HCT116 (cell line): Measurements from ENCODE around the gene RAB31.

ENCODE experiments used
- CBX3 ChIP-seq: IDR thresholded peaks from 2 replicates; pipeline ENCODE4 v1.6.1; 2012; ENCODE audit warnings: low read depth
- ELF1 ChIP-seq: IDR thresholded peaks from 2 replicates; pipeline ENCODE4 v1.6.1; 2012; ENCODE audit warnings: low read depth, borderline replicate concordance
- EZH2 ChIP-seq: fragments of 200-600 bp; sonication (generic); IDR thresholded peaks from 2 replicates; pipeline ENCODE4 v1.6.1; 2017; ENCODE audit warnings: antibody characterized with exemption, mixed run types
- FOSL1 ChIP-seq: IDR thresholded peaks from 2 replicates; pipeline ENCODE4 v1.6.1; 2012; ENCODE audit warnings: low read depth
- JUND ChIP-seq: IDR thresholded peaks from 2 replicates; pipeline ENCODE4 v1.6.1; 2012
- POLR2A ChIP-seq: IDR thresholded peaks from 2 replicates; pipeline ENCODE4 v1.7.0; 2011; ENCODE audit warnings: borderline replicate concordance; ENCODE audit not compliant: insufficient read depth, insufficient read length; ENCODE audit errors: extremely low read depth
- POLR2AphosphoS5 ChIP-seq: IDR thresholded peaks from 2 replicates; pipeline ENCODE4 v1.6.1; 2011; ENCODE audit warnings: mild to moderate bottlenecking, low read depth, low read length, moderate library complexity
- RAD21 ChIP-seq: IDR thresholded peaks from 2 replicates; pipeline ENCODE4 v1.6.1; 2012; ENCODE audit warnings: low read depth, mild to moderate bottlenecking
- TF ChIP-seq, protein P1 (sequence below), 3 experiments: fragments of 200-600 bp in 1 of 3; sonication (generic) in 1 of 3; IDR thresholded peaks in 2 of 3; conservative IDR thresholded peaks in 1 of 3; 2 replicates each; pipeline ENCODE4 v1.5.1; 2012 to 2017; ENCODE audit warnings: low read depth in 2 of 3, low read length in 2 of 3, antibody characterized with exemption in 1 of 3, borderline replicate concordance in 1 of 3, control low read depth in 1 of 3, mild to moderate bottlenecking in 1 of 3, mixed read lengths in 1 of 3, mixed run types in 1 of 3, moderate library complexity in 1 of 3; ENCODE audit not compliant: insufficient read depth in 1 of 3
- TF ChIP-seq, protein P2 (sequence below): IDR thresholded peaks from 2 replicates; pipeline ENCODE4 v1.6.1; 2012
- TF ChIP-seq, protein P3 (sequence below): IDR thresholded peaks from 2 replicates; pipeline ENCODE4 v1.6.1; 2012; ENCODE audit warnings: low read depth
- TF ChIP-seq, protein P4 (sequence below): IDR thresholded peaks from 2 replicates; pipeline ENCODE4 v1.6.1; 2012

DNA sequence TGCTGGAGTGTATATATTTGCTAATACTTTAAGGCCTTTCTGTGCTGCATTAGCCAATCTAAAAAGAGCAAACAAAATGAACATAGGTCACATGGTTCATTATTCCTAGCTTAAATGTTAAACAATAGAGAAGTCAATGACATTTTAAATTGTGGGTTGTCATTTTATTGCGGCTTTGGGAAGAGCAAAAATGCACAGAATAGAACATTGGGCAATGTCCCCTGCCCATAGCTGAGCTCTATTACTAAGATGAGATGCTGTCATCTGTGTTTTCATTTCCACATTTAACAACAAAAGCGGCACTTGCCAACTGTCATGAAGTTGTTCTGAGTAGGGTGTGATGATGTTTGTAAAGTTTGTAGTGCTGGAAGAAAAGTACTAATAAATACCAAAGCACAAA is 202.6 kb downstream of the RAB31 start:
- TF ChIP-seq POLR2AphosphoS5 = no peak
- TF ChIP-seq, protein P1, sequence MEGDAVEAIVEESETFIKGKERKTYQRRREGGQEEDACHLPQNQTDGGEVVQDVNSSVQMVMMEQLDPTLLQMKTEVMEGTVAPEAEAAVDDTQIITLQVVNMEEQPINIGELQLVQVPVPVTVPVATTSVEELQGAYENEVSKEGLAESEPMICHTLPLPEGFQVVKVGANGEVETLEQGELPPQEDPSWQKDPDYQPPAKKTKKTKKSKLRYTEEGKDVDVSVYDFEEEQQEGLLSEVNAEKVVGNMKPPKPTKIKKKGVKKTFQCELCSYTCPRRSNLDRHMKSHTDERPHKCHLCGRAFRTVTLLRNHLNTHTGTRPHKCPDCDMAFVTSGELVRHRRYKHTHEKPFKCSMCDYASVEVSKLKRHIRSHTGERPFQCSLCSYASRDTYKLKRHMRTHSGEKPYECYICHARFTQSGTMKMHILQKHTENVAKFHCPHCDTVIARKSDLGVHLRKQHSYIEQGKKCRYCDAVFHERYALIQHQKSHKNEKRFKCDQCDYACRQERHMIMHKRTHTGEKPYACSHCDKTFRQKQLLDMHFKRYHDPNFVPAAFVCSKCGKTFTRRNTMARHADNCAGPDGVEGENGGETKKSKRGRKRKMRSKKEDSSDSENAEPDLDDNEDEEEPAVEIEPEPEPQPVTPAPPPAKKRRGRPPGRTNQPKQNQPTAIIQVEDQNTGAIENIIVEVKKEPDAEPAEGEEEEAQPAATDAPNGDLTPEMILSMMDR (IDR thresholded peaks at IDR 0.05 in 2 of 3, conservative IDR thresholded peaks at IDR 0.05 in 1 of 3; ENCODE audit: borderline replicate concordance in 1 of 3, insufficient read depth in 1 of 3, low read depth in 2 of 3, low read length in 2 of 3) = no peak
- TF ChIP-seq CBX3 = no peak
- no peak for TF ChIP-seq POLR2A
- TF ChIP-seq, protein P2, sequence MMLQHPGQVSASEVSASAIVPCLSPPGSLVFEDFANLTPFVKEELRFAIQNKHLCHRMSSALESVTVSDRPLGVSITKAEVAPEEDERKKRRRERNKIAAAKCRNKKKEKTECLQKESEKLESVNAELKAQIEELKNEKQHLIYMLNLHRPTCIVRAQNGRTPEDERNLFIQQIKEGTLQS = no peak
- TF ChIP-seq, protein P3, sequence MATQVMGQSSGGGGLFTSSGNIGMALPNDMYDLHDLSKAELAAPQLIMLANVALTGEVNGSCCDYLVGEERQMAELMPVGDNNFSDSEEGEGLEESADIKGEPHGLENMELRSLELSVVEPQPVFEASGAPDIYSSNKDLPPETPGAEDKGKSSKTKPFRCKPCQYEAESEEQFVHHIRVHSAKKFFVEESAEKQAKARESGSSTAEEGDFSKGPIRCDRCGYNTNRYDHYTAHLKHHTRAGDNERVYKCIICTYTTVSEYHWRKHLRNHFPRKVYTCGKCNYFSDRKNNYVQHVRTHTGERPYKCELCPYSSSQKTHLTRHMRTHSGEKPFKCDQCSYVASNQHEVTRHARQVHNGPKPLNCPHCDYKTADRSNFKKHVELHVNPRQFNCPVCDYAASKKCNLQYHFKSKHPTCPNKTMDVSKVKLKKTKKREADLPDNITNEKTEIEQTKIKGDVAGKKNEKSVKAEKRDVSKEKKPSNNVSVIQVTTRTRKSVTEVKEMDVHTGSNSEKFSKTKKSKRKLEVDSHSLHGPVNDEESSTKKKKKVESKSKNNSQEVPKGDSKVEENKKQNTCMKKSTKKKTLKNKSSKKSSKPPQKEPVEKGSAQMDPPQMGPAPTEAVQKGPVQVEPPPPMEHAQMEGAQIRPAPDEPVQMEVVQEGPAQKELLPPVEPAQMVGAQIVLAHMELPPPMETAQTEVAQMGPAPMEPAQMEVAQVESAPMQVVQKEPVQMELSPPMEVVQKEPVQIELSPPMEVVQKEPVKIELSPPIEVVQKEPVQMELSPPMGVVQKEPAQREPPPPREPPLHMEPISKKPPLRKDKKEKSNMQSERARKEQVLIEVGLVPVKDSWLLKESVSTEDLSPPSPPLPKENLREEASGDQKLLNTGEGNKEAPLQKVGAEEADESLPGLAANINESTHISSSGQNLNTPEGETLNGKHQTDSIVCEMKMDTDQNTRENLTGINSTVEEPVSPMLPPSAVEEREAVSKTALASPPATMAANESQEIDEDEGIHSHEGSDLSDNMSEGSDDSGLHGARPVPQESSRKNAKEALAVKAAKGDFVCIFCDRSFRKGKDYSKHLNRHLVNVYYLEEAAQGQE = no peak
- TF ChIP-seq FOSL1 = no peak
- TF ChIP-seq, protein P4, sequence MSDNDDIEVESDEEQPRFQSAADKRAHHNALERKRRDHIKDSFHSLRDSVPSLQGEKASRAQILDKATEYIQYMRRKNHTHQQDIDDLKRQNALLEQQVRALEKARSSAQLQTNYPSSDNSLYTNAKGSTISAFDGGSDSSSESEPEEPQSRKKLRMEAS = no peak
- no peak for TF ChIP-seq EZH2
- no peak for TF ChIP-seq ELF1
- TF ChIP-seq RAD21 = no peak
- TF ChIP-seq JUND = no peak
